Measurements from ENCODE around the gene A2M.

A2M gene

GRCh38 chr12:9120487-9121184 lies 4.9 kb upstream of the A2M start:
- DNase-seq: no peak

- no peak for DNase-seq
Measured at GRCh38 chr12:9118158-9118557, 2.4 kb upstream of the A2M start.

GRCh38 chr12:9114946-9115345 lies 773 bp downstream of the A2M start:
- no peak for DNase-seq

- no peak for DNase-seq
Measured at GRCh38 chr12:9113987-9114309, 1.8 kb downstream of the A2M start.

- no peak for DNase-seq
Measured at GRCh38 chr12:9113296-9113986, 2.3 kb downstream of the A2M start.

- DNase-seq: no peak
Measured at GRCh38 chr12:9112076-9112853, 3.5 kb downstream of the A2M start.

- no peak for DNase-seq
Measured at GRCh38 chr12:9111525-9111924, 4.2 kb downstream of the A2M start.

- DNase-seq: no peak
Measured at GRCh38 chr12:9109737-9110491, 5.8 kb downstream of the A2M start.

- DNase-seq: no peak
Measured at GRCh38 chr12:9109213-9109522, 6.6 kb downstream of the A2M start.

- no peak for DNase-seq
Measured at GRCh38 chr12:9108504-9109212, 7.1 kb downstream of the A2M start.

- no peak for DNase-seq
Measured at GRCh38 chr12:9107542-9107873, 8.2 kb downstream of the A2M start.

GRCh38 chr12:9106610-9107541 lies 8.8 kb downstream of the A2M start:
- DNase-seq: no peak

- DNase-seq: no peak
Measured at GRCh38 chr12:9106067-9106466, 9.7 kb downstream of the A2M start.

GRCh38 chr12:9104767-9105423 lies 10.8 kb downstream of the A2M start:
- no peak for DNase-seq

GRCh38 chr12:9104087-9104486 lies 11.6 kb downstream of the A2M start:
- DNase-seq: no peak

GRCh38 chr12:9103050-9103849 lies 12.5 kb downstream of the A2M start:
- no peak for DNase-seq

- DNase-seq: no peak
Measured at GRCh38 chr12:9101018-9101687, 14.6 kb downstream of the A2M start.

- DNase-seq: no peak
Measured at GRCh38 chr12:9099552-9100190, 16.0 kb downstream of the A2M start.

- no peak for DNase-seq
Measured at GRCh38 chr12:9098463-9099026, 17.2 kb downstream of the A2M start.
